ENCODE data around the gene NFATC2IP. TPM values are rescaled to one million over a fixed set of nuclear protein-coding genes. Genes with fewer than 3 reads are reported as not detected.
A peak's percentile ranks its signal among the peaks of the same experiment; 100 is the strongest.
"Not testable (repeated sequence)": the region's sequence is repeated elsewhere in the genome, so short reads cannot be mapped to it uniquely, and the experiment has no call there.

Gene NFATC2IP
- total RNA-seq, 1 donor from 2014 or later, result 19.2 TPM

GRCh38 chr16:28923652-28924398 is 26.9 kb upstream of the NFATC2IP start:
- DNase-seq (ENCODE audit: low read depth) (no peak), FAIRE-seq (no peak)
- Histone ChIP-seq H3K36me3 (ENCODE audit: control insufficient read depth, insufficient read depth, low read length) (peaks cover 4% of the 10 kb centered on the region), H3K4me3 (ENCODE audit: low read depth, low read length) (peak overlapping the region; percentile 91), H3K27me3 (ENCODE audit: control insufficient read depth, insufficient read depth, low read length) (no peaks in the 10 kb centered on the region)
- no peak for TF ChIP-seq CTCF (IDR thresholded peaks at IDR 0.05; ENCODE audit: insufficient read depth, low read length, severe bottlenecking)

GRCh38 chr16:28924399-28924761 is 26.4 kb upstream of the NFATC2IP start:
- Histone ChIP-seq H3K27me3 (ENCODE audit: control insufficient read depth, insufficient read depth, low read length) (no peaks in the 10 kb centered on the region), H3K36me3 (ENCODE audit: control insufficient read depth, insufficient read depth, low read length) (peaks cover 2% of the 10 kb centered on the region), H3K4me3 (ENCODE audit: low read depth, low read length) (peak overlapping the region; percentile 91)
- peak; percentile 52 for TF ChIP-seq CTCF (IDR thresholded peaks at IDR 0.05; ENCODE audit: insufficient read depth, low read length, severe bottlenecking)
- no peak for FAIRE-seq
- DNase-seq (ENCODE audit: low read depth), result no peak

- FAIRE-seq, result no peak
- Histone ChIP-seq H3K36me3 (ENCODE audit: control insufficient read depth, insufficient read depth, low read length) (no peaks in the 10 kb centered on the region), H3K27me3 (ENCODE audit: control insufficient read depth, insufficient read depth, low read length) (no peaks in the 10 kb centered on the region), H3K4me3 (ENCODE audit: low read depth, low read length) (peak within 1 kb of the TSS; percentile 91)
- DNase-seq (ENCODE audit: low read depth), result peak; percentile 89
- no peak for TF ChIP-seq CTCF (IDR thresholded peaks at IDR 0.05; ENCODE audit: insufficient read depth, low read length, severe bottlenecking)
These were observed 25.9 kb upstream of the NFATC2IP start, which contains the start of gene RABEP2 for GRCh38 chr16:28924762-28925385. TSS of gene RABEP2 (minus strand) at chr16:28925238. CDS start at chr16:28925163, 75 bp downstream.

- TF ChIP-seq CTCF (IDR thresholded peaks at IDR 0.05; ENCODE audit: insufficient read depth, low read length, severe bottlenecking), result no peak
- DNase-seq (ENCODE audit: low read depth) (peak; percentile 78), FAIRE-seq (no peak)
These were observed 25.1 kb upstream of the NFATC2IP start for GRCh38 chr16:28925386-28926228.

GRCh38 chr16:28926284-28926683 is 24.5 kb upstream of the NFATC2IP start:
- not testable (repeated sequence) for FAIRE-seq; H3K27me3 ChIP-seq (ENCODE audit: control insufficient read depth, insufficient read depth, low read length); DNase-seq (ENCODE audit: low read depth); H3K4me3 ChIP-seq (ENCODE audit: low read depth, low read length); H3K36me3 ChIP-seq (ENCODE audit: control insufficient read depth, insufficient read depth, low read length)

More at GRCh38 chr16:28925386-28926228, 25.1 kb upstream of the NFATC2IP start:
- Histone ChIP-seq H3K4me3 (ENCODE audit: low read depth, low read length) (peak overlapping the region; percentile 91), H3K27me3 (ENCODE audit: control insufficient read depth, insufficient read depth, low read length) (no peaks in the 10 kb centered on the region), H3K36me3 (ENCODE audit: control insufficient read depth, insufficient read depth, low read length) (no peaks in the 10 kb centered on the region)

- Histone ChIP-seq H3K36me3 (ENCODE audit: control insufficient read depth, insufficient read depth, low read length) (no peaks in the 10 kb centered on the region), H3K4me3 (ENCODE audit: low read depth, low read length) (no peak overlapping the region), H3K27me3 (ENCODE audit: control insufficient read depth, insufficient read depth, low read length) (no peaks in the 10 kb centered on the region)
- no peak for FAIRE-seq
- no peak for DNase-seq (ENCODE audit: low read depth)
- TF ChIP-seq CTCF (IDR thresholded peaks at IDR 0.05; ENCODE audit: insufficient read depth, low read length, severe bottlenecking), result no peak
These were observed 22.9 kb upstream of the NFATC2IP start for GRCh38 chr16:28927815-28928214.
